Panc1 (cell line): Measurements from ENCODE around the gene DNER. TPM values are rescaled to one million over a fixed set of nuclear protein-coding genes. Genes with fewer than 3 reads are reported as not detected.

ENCODE experiments used
- ATAC-seq: fragments of 200-7000 bp; cut with Tn5 transposase; 2 replicates; pipeline ENCODE4 v1.9.1; 2020; ENCODE audit warnings: mild to moderate bottlenecking, moderate library complexity
- BruUV-seq: library from RNA; stranded (reverse); fragments of 400-500 nt; replicated peaks from 2 replicates; lab custom pipeline; 2021; lab: Mats Ljungman, UMichigan
- CTCF ChIA-PET: fragments of 300-600 bp; sonication (Branson Sonifier 250); formaldehyde crosslinking; loops from one replicate; lab custom pipeline; 2022; ENCODE audit warnings: antibody characterized with exemption; lab: Charles Lee
- POLR2A ChIA-PET: fragments of 300-600 bp; sonication (Branson Sonifier 250); formaldehyde crosslinking; loops from one replicate; lab custom pipeline; 2022; ENCODE audit warnings: antibody characterized with exemption; lab: Charles Lee
- DNase-seq: peaks from one replicate; pipeline ENCODE4 v3.0.0-alpha.2; 2010; ENCODE audit warnings: low read depth, low spot score
- H3K27ac ChIP-seq: 2 replicates; pipeline ENCODE4 v1.5.1; 2011; ENCODE audit warnings: mild to moderate bottlenecking, low read length, inconsistent platforms
- H3K27me3 ChIP-seq: fragments of 200-500 bp; sonication (Bioruptor generic); 2 replicates; pipeline ENCODE4 v1.6.0; 2014; ENCODE audit warnings: low read length, inconsistent platforms; ENCODE audit not compliant: control insufficient read depth, insufficient read depth
- H3K36me3 ChIP-seq: fragments of 200-500 bp; sonication (Bioruptor generic); 2 replicates; pipeline ENCODE4 v1.5.1; 2014; ENCODE audit warnings: inconsistent platforms, mild to moderate bottlenecking, low read length, moderate library complexity; ENCODE audit not compliant: control insufficient read depth, insufficient read depth
- H3K4me1 ChIP-seq: 2 replicates; pipeline ENCODE4 v1.5.1; 2011; ENCODE audit warnings: inconsistent platforms, mild to moderate bottlenecking, low read length, moderate library complexity; ENCODE audit not compliant: control insufficient read depth, insufficient read depth
- H3K4me3 ChIP-seq, 2 experiments: 2 replicates each; pipeline ENCODE4 v1.5.1; 2011 to 2012; ENCODE audit warnings: low read depth in 2 of 2, low read length in 2 of 2, mild to moderate bottlenecking in 2 of 2, inconsistent platforms in 1 of 2, moderate library complexity in 1 of 2
- H3K9me3 ChIP-seq: fragments of 200-500 bp; sonication (Bioruptor generic); 2 replicates; pipeline ENCODE4 v1.5.1; 2014; ENCODE audit warnings: low read depth, mild to moderate bottlenecking, inconsistent platforms, low read length, moderate library complexity; ENCODE audit not compliant: control insufficient read depth, insufficient read depth
- POLR2AphosphoS5 ChIP-seq: IDR thresholded peaks from 2 replicates; pipeline ENCODE4 v1.6.1; 2012; ENCODE audit warnings: mild to moderate bottlenecking, low read depth, low read length, moderate library complexity
- SIN3A ChIP-seq: IDR thresholded peaks from 2 replicates; pipeline ENCODE4 v1.6.1; 2012; ENCODE audit warnings: low read depth, mild to moderate bottlenecking, low read length, moderate library complexity, borderline replicate concordance; ENCODE audit not compliant: insufficient read depth
- TCF7L2 ChIP-seq: IDR thresholded peaks from 2 replicates; pipeline ENCODE4 v1.6.1; 2011; ENCODE audit warnings: mild to moderate bottlenecking, low read depth, low read length, inconsistent platforms
- in situ Hi-C: cut with HindIII; loops from 2 replicates; pipeline ENCODE4 v1.10.0; 2016; ENCODE audit warnings: low sequenced_read_pairs, low pct_unique_long_range_greater_than_20kb
- intact Hi-C: fragments of 100-400 bp; cut with micrococcal nuclease; formaldehyde crosslinking; loops from one replicate; pipeline ENCODE4 v1.10.0; 2022; ENCODE audit not compliant: unreplicated experiment
- total RNA-seq: library from RNA; stranded (reverse); gene quantifications from one replicate; pipeline ENCODE4 v1.2.1, GENCODE V29; 2021; ENCODE audit not compliant: unreplicated experiment
- TF ChIP-seq, protein P1 (sequence below), 2 experiments: IDR thresholded peaks; 2 replicates each; pipeline ENCODE4 v1.6.1; 2011 to 2012; ENCODE audit warnings: low read depth in 2 of 2, control low read depth in 1 of 2, low read length in 1 of 2, mild to moderate bottlenecking in 1 of 2, moderate library complexity in 1 of 2; ENCODE audit not compliant: insufficient read depth in 1 of 2
- TF ChIP-seq, protein P2 (sequence below): fragments of 450-650 bp; IDR thresholded peaks from 2 replicates; pipeline ENCODE4 v1.5.1; 2017; ENCODE audit warnings: mild to moderate bottlenecking

DNER gene
- total RNA-seq, 1 experiment from 2014 or later = 0.31 TPM

DNA sequence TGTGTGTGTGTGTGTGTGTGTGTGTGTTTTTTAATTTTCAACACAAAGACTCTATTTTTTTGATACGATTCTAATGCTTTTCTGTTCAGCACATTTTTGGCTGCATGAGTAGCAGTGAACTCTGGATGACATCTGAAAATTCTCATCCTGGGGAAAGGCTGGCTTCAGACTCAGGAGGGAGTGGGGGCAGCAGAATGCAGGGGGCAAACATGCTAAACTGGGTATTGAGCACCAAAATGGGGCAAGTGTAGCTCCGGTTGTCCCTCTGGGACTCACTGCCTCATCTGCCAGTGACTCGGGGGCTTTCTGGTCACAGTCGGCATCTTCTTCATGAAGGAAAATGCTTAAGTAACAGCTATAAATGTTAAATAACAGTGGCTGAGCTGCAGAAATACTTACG lies 326.5 kb downstream of the DNER start:
- H3K4me1 ChIP-seq = no peaks in the 10 kb centered on the region
- TF ChIP-seq SIN3A = no peak
- no peak for TF ChIP-seq POLR2AphosphoS5
- no TSS peak for BruUV-seq
- intact Hi-C loops (no loop called here), in situ Hi-C loops (no loop called here)
- no peak overlapping the region for H3K27ac ChIP-seq
- H3K36me3 ChIP-seq = no peaks in the 10 kb centered on the region
- H3K27me3 ChIP-seq = no peaks in the 10 kb centered on the region
- ATAC-seq = no peak
- H3K9me3 ChIP-seq = no peaks in the 10 kb centered on the region
- no peak for DNase-seq
- H3K4me3 ChIP-seq = no peak overlapping the region
- CTCF ChIA-PET = no interaction called here
- POLR2A ChIA-PET = no interaction called here

DNA sequence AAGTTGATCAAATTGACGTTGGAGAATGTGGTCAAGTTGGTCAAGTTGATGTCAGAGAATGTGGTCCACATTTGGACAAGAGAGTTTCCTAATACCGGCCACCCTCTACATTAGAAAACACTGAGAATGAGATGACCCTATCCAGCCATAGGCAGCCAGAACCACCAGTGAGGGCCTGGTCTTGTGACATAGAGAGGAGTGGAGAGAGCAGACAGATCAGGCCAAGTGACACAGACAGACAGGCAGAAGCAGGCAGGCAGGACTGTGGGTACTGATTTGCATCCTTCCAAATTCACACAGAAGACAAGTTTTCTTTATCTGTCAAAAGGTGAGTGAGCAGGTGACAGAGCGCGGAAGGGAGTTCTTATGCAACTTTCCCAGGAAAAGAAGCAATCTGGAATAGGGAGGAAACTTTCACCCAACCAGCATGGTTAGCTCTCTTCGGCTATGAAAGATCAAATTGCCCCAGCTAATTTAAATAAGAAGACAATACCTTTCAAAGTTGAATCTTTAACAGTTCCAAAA lies 334.2 kb downstream of the DNER start:
- H3K36me3 ChIP-seq = no peaks in the 10 kb centered on the region
- in situ Hi-C loops = no loop called here
- ChIA-PET CTCF (interaction anchor here (0.6 kb wide), 1 partner anchor 825 kb away, joined by 3 read pairs; no protein-coding TSS in a partner anchor), POLR2A (no interaction called here)
- DNase-seq = no peak
- no peak overlapping the region for H3K4me3 ChIP-seq
- H3K4me1 ChIP-seq = no peaks in the 10 kb centered on the region
- no peaks in the 10 kb centered on the region for H3K27me3 ChIP-seq
- no peaks in the 10 kb centered on the region for H3K9me3 ChIP-seq
- H3K27ac ChIP-seq = no peak overlapping the region
- TF ChIP-seq SIN3A (no peak), POLR2AphosphoS5 (no peak), TCF7L2 (no peak)
- TF ChIP-seq, protein P1, sequence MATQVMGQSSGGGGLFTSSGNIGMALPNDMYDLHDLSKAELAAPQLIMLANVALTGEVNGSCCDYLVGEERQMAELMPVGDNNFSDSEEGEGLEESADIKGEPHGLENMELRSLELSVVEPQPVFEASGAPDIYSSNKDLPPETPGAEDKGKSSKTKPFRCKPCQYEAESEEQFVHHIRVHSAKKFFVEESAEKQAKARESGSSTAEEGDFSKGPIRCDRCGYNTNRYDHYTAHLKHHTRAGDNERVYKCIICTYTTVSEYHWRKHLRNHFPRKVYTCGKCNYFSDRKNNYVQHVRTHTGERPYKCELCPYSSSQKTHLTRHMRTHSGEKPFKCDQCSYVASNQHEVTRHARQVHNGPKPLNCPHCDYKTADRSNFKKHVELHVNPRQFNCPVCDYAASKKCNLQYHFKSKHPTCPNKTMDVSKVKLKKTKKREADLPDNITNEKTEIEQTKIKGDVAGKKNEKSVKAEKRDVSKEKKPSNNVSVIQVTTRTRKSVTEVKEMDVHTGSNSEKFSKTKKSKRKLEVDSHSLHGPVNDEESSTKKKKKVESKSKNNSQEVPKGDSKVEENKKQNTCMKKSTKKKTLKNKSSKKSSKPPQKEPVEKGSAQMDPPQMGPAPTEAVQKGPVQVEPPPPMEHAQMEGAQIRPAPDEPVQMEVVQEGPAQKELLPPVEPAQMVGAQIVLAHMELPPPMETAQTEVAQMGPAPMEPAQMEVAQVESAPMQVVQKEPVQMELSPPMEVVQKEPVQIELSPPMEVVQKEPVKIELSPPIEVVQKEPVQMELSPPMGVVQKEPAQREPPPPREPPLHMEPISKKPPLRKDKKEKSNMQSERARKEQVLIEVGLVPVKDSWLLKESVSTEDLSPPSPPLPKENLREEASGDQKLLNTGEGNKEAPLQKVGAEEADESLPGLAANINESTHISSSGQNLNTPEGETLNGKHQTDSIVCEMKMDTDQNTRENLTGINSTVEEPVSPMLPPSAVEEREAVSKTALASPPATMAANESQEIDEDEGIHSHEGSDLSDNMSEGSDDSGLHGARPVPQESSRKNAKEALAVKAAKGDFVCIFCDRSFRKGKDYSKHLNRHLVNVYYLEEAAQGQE (IDR thresholded peaks at IDR 0.05; ENCODE audit: insufficient read depth in 1 of 2, low read depth in 2 of 2, low read length in 1 of 2) = no peak
- TF ChIP-seq, protein P2, sequence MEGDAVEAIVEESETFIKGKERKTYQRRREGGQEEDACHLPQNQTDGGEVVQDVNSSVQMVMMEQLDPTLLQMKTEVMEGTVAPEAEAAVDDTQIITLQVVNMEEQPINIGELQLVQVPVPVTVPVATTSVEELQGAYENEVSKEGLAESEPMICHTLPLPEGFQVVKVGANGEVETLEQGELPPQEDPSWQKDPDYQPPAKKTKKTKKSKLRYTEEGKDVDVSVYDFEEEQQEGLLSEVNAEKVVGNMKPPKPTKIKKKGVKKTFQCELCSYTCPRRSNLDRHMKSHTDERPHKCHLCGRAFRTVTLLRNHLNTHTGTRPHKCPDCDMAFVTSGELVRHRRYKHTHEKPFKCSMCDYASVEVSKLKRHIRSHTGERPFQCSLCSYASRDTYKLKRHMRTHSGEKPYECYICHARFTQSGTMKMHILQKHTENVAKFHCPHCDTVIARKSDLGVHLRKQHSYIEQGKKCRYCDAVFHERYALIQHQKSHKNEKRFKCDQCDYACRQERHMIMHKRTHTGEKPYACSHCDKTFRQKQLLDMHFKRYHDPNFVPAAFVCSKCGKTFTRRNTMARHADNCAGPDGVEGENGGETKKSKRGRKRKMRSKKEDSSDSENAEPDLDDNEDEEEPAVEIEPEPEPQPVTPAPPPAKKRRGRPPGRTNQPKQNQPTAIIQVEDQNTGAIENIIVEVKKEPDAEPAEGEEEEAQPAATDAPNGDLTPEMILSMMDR = no peak
- no peak for ATAC-seq
- no TSS peak for BruUV-seq
- intact Hi-C loops = no loop called here

DNA sequence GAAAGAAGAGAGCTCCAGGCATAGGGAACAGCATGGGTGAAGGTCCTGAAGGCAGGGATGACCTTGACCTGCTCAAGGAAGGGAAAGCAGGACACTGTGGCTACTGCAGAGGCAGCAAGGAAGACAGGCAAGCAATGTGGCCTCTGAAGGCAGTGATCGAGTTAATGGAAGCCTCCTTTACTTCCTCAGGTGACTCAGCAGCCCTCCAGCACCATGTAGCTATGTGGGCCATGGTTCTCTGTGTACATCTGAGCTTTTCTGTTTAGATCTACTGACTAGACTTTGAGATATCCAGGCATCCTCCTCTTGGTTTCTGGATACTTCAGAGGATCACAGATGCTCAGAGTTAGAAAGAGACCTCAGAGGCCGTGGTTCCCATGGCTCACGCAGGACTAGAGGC lies 336.0 kb downstream of the DNER start:
- Histone ChIP-seq H3K36me3 (no peaks in the 10 kb centered on the region), H3K9me3 (no peaks in the 10 kb centered on the region), H3K4me3 (no peak overlapping the region), H3K27me3 (no peaks in the 10 kb centered on the region), H3K4me1 (no peaks in the 10 kb centered on the region), H3K27ac (no peak overlapping the region)
- no peak for DNase-seq
- TF ChIP-seq TCF7L2 = no peak
- TF ChIP-seq POLR2AphosphoS5 = no peak
- no peak for TF ChIP-seq SIN3A
- TF ChIP-seq, protein P2 = no peak
- ChIA-PET POLR2A (no interaction called here), CTCF (no interaction called here)
- intact Hi-C loops (no loop called here), in situ Hi-C loops (no loop called here)
- BruUV-seq = no TSS peak
- no peak for ATAC-seq
